IMR-90 (cell line): Measurements from ENCODE around the gene PTPRO.

Experiments used
- BHLHE40 ChIP-seq: fragments of 150-350 bp; IDR thresholded peaks from 2 replicates; pipeline ENCODE4 v1.6.1; 2016; ENCODE audit warnings: mild to moderate bottlenecking, low read depth, low read length
- CTCF ChIP-seq: conservative IDR thresholded peaks from 2 replicates; pipeline ENCODE4 v1.5.1; 2012; ENCODE audit warnings: mild to moderate bottlenecking, low read depth, low read length, improper control_type of control experiment
- MAFK ChIP-seq: IDR thresholded peaks from 2 replicates; pipeline ENCODE4 v1.6.1; 2012; ENCODE audit warnings: low read depth, low read length, improper control_type of control experiment
- MAZ ChIP-seq: IDR thresholded peaks from 2 replicates; pipeline ENCODE4 v1.6.1; 2012; ENCODE audit warnings: low read depth, mild to moderate bottlenecking, low read length, improper control_type of control experiment, moderate library complexity, borderline replicate concordance
- MXI1 ChIP-seq: IDR thresholded peaks from 2 replicates; pipeline ENCODE4 v1.6.1; 2012; ENCODE audit warnings: low read depth, mild to moderate bottlenecking, low read length, moderate library complexity, borderline replicate concordance
- POLR2A ChIP-seq: IDR thresholded peaks from 2 replicates; pipeline ENCODE4 v1.6.1; 2012; ENCODE audit warnings: mild to moderate bottlenecking, low read depth, low read length
- RAD21 ChIP-seq: IDR thresholded peaks from 2 replicates; pipeline ENCODE4 v1.6.1; 2012; ENCODE audit warnings: low read length, improper control_type of control experiment
- SMC3 ChIP-seq: fragments of 150-350 bp; IDR thresholded peaks from 2 replicates; pipeline ENCODE4 v1.6.1; 2016; ENCODE audit warnings: low read depth, mild to moderate bottlenecking, antibody characterized with exemption, low read length, moderate library complexity
- TF ChIP-seq, protein P1 (sequence below): fragments of 150-350 bp; IDR thresholded peaks from 2 replicates; pipeline ENCODE4 v1.6.1; 2016; ENCODE audit warnings: low read depth, mild to moderate bottlenecking, low read length, moderate library complexity, borderline replicate concordance

DNA sequence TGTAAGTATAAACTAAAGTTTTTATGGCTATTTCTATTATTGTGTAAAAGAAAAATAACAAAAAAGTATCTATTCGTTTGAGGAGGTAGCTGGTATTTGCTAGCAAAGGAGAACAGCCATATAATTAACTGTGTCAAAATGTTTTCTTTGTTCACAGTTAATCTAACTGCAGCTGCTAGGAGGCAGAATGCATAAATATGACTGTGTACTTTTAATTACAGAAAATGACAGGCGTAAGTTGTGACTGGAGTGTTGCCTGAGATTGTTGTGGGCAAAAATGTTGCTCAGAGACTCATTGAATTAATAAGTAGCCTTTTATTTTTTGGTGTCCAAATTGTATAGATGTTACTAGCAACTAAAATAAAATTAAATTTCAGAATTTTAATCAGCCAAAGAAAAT, 33.5 kb downstream of the PTPRO start:
- TF ChIP-seq CTCF (no peak), RAD21 (no peak), POLR2A (no peak), MAFK (no peak), MAZ (no peak), BHLHE40 (no peak), MXI1 (no peak), SMC3 (no peak)
- TF ChIP-seq, protein P1, sequence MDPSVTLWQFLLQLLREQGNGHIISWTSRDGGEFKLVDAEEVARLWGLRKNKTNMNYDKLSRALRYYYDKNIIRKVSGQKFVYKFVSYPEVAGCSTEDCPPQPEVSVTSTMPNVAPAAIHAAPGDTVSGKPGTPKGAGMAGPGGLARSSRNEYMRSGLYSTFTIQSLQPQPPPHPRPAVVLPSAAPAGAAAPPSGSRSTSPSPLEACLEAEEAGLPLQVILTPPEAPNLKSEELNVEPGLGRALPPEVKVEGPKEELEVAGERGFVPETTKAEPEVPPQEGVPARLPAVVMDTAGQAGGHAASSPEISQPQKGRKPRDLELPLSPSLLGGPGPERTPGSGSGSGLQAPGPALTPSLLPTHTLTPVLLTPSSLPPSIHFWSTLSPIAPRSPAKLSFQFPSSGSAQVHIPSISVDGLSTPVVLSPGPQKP, result no peak
